IPS-15b (cell line): ENCODE results near the gene FMO2.

Source experiments
- H3K27me3 ChIP-seq: one replicate; pipeline ENCODE4 v1.6.1; 2013; ENCODE audit warnings: low read length; ENCODE audit not compliant: control insufficient read depth, insufficient read depth
- H3K36me3 ChIP-seq: one replicate; pipeline ENCODE4 v1.6.1; 2013; ENCODE audit warnings: low read length; ENCODE audit not compliant: control insufficient read depth, insufficient read depth
- H3K4me1 ChIP-seq: one replicate; pipeline ENCODE4 v1.6.1; 2013; ENCODE audit warnings: mild to moderate bottlenecking, low read length; ENCODE audit not compliant: control insufficient read depth, insufficient read depth
- H3K4me3 ChIP-seq: one replicate; pipeline ENCODE4 v1.5.1; 2013; ENCODE audit warnings: low read depth, low read length
- H3K9ac ChIP-seq: one replicate; pipeline ENCODE4 v1.6.1; 2013; ENCODE audit warnings: low read depth, mild to moderate bottlenecking, low read length
- H3K9me3 ChIP-seq: one replicate; pipeline ENCODE4 v1.6.1; 2013; ENCODE audit warnings: mild to moderate bottlenecking, low read length; ENCODE audit not compliant: control insufficient read depth, insufficient read depth

Gene FMO2, protein sequence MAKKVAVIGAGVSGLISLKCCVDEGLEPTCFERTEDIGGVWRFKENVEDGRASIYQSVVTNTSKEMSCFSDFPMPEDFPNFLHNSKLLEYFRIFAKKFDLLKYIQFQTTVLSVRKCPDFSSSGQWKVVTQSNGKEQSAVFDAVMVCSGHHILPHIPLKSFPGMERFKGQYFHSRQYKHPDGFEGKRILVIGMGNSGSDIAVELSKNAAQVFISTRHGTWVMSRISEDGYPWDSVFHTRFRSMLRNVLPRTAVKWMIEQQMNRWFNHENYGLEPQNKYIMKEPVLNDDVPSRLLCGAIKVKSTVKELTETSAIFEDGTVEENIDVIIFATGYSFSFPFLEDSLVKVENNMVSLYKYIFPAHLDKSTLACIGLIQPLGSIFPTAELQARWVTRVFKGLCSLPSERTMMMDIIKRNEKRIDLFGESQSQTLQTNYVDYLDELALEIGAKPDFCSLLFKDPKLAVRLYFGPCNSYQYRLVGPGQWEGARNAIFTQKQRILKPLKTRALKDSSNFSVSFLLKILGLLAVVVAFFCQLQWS

DNA sequence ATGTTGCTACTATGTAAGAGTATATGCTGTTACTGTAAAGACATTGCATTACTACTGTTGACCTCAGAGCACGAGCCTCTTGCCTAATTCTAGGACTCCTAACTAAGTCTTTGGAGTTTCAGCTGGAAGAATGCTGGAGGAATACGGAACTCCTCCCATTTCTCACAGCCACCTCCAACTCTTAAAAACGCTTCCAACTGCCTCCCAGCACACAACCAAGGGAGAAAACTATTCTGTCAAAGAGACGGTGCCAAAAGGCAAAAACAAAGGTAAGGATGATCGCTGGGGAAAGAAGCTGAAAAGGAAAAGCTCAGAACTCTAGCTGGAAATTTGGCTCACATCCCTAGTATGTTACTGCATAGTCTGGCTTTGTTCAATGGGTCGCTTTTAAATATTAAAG, at the start of gene FMO2:
TSS of gene FMO2 (plus strand) at position 210 of the 400 bp plus-strand sequence. CDS start 414 bp downstream, outside the sequence.
- H3K4me1 ChIP-seq = no peaks in the 10 kb centered on the region
- H3K9ac ChIP-seq = no peak within 1 kb of the TSS
- H3K27me3 ChIP-seq = no peaks in the 10 kb centered on the region
- H3K4me3 ChIP-seq = no peak within 1 kb of the TSS
- H3K36me3 ChIP-seq = no peaks in the 10 kb centered on the region
- no peaks in the 10 kb centered on the region for H3K9me3 ChIP-seq

DNA sequence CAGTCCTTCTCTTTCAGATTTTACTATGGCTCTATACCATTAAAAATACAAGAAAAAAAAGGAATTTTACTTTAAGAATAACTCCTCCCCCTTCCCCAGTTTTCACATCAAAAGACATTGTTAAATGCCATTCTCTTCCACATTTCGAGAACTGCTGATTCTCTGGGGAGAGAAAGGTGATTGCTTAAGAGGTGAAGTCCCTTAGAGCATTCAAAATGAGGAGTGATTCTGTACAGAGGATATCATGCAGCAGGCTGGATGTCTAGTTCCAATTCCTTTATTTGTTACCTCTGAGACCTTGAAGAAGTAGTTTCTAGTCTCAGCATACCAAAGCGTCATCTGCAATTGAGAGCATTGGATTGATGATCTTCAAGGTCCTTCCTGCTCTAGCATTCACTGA, 47.5 kb upstream of the FMO2 start:
- peaks cover 11% of the 10 kb centered on the region for H3K4me1 ChIP-seq
- H3K4me3 ChIP-seq = no peak overlapping the region
- no peaks in the 10 kb centered on the region for H3K27me3 ChIP-seq
- H3K9me3 ChIP-seq = no peaks in the 10 kb centered on the region
- H3K9ac ChIP-seq = no peak overlapping the region
- H3K36me3 ChIP-seq = no peaks in the 10 kb centered on the region

DNA sequence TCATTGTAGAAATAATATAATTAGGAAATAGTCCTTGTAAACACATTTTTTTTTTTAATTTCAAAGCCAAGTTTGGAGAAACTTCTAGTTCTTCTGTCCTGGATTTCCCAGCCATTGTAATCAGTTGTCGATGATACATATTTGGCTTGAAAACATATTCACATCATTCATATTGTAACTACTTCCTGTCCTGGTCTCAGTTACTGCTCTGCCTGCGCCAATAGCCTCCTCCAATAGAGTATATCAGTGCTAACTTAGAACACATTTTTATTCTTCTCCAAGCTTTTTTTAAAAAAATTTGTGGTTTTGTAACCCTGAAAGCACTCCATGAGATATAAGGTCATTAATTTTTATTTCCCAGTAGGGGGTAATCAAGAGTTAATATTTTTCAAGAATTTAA, 46.1 kb upstream of the FMO2 start:
- Histone ChIP-seq H3K36me3 (no peaks in the 10 kb centered on the region), H3K4me3 (no peak overlapping the region), H3K27me3 (no peaks in the 10 kb centered on the region), H3K9ac (no peak overlapping the region), H3K4me1 (peaks cover 12% of the 10 kb centered on the region), H3K9me3 (no peaks in the 10 kb centered on the region)

DNA sequence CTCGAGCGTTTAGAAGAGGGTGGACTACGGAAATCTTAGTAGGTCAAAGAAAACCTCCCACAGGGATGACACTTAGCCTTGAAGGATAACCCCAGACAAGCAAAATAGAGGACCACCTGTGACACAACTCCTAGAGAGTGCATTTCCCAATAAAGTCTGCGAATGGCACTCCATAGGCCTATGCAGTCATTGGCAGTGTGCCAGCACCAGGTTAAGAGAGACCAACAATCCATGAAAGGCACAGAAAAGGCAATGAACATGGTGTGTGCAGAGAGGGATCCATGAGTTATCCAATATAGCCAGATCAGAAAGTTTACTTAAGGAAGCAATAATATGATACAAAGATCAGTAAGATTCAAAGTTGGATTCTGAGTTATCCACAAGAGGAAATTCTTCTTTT, 45.2 kb upstream of the FMO2 start:
- no peak overlapping the region for H3K4me3 ChIP-seq
- no peaks in the 10 kb centered on the region for H3K36me3 ChIP-seq
- H3K9me3 ChIP-seq = no peaks in the 10 kb centered on the region
- peaks cover 12% of the 10 kb centered on the region for H3K4me1 ChIP-seq
- H3K27me3 ChIP-seq = no peaks in the 10 kb centered on the region
- no peak overlapping the region for H3K9ac ChIP-seq

DNA sequence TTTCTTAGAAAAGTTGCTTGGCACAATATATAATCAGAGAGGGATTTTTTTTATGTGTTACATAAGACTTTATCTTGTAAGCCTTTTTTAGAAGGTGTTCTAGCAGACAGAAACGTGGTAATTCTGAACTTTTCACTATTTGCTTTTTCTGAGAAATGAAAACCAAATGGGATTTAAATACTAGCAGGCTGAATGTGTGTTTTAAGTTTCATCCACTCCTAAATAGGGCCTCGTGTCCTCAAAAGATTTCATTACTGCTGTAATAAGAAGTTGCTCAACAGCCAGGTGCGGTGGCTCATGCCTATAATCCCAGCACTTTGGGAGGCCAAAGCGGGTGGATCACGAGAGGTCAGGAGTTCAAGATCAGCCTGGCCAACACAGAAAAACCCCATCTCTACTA, 44.7 kb upstream of the FMO2 start:
- no peaks in the 10 kb centered on the region for H3K9me3 ChIP-seq
- no peaks in the 10 kb centered on the region for H3K36me3 ChIP-seq
- H3K4me1 ChIP-seq = peaks cover 12% of the 10 kb centered on the region
- H3K4me3 ChIP-seq = no peak overlapping the region
- no peaks in the 10 kb centered on the region for H3K27me3 ChIP-seq
- H3K9ac ChIP-seq = no peak overlapping the region

DNA sequence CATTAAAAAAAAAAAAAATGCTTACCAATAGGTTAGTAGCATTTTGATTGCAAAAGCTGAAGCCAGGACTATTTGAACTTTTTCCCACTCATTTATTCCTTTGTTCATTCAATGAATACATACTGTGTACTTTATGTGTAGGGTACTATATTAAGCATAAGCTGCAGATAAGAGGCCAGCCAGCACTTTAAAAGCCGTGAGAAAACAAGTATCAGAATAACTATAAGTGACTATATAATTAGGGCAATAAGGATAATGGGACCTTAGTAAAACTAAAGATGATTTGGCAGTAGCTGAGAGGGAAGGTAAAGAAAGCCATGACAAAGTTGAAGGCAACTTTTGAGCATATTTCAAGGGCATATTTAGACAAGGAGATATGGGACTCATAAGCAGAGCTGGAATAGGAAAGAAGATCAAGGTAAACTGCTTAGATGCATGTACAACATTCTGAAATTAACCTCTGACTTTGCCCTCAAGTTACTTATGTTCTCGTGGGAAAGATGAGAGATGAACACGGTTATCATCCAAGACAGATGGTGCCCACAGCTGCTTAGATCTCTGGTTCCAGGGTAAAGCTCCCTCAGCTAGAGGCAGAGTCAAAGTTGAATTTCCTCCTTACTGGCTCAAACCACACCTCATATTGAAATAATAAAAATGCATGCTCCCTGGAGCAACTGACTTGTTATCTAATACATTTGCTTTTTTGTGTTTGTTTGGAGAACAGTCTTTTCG, 44.0 kb upstream of the FMO2 start:
- no peak overlapping the region for H3K4me3 ChIP-seq
- H3K27me3 ChIP-seq = no peaks in the 10 kb centered on the region
- H3K36me3 ChIP-seq = no peaks in the 10 kb centered on the region
- no peaks in the 10 kb centered on the region for H3K9me3 ChIP-seq
- H3K9ac ChIP-seq = no peak overlapping the region
- H3K4me1 ChIP-seq = peaks cover 12% of the 10 kb centered on the region

DNA sequence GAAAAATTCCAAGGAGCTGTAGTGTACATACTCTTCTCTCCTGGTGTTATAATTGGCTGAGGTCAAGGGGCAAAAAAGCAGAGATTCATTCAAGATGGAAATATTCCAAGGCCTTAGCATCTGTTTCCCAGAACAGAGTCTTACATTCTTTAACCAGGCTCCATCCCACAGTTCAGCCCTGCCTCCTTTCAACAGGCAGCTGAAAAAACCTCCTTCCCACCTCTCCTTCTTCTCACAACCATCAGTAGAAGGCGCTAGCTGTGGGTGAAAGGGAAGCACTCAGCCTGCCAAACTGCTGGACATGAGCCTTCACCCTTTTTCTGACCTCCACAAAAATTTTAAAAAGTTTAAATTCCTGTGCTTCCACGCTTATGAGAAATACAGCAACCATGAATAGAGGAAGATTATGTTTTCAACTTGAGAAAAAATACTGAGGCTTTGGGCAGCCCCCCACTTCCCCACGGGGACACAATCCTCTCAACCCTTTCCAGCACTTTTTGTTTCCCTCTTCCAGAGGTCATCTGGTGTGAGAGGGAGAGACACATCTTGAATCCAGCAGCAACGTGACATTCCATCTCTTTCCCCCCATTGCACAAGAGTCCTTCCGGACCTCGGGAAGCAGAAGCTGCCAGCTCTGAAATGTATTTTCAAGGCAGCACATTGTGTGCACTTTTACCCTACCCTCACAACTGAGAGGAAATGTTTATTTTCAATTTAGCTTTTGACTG, 43.2 kb upstream of the FMO2 start:
- H3K4me1 ChIP-seq = peaks cover 12% of the 10 kb centered on the region
- H3K9me3 ChIP-seq = no peaks in the 10 kb centered on the region
- no peaks in the 10 kb centered on the region for H3K27me3 ChIP-seq
- no peak overlapping the region for H3K4me3 ChIP-seq
- H3K36me3 ChIP-seq = no peaks in the 10 kb centered on the region
- H3K9ac ChIP-seq = no peak overlapping the region

DNA sequence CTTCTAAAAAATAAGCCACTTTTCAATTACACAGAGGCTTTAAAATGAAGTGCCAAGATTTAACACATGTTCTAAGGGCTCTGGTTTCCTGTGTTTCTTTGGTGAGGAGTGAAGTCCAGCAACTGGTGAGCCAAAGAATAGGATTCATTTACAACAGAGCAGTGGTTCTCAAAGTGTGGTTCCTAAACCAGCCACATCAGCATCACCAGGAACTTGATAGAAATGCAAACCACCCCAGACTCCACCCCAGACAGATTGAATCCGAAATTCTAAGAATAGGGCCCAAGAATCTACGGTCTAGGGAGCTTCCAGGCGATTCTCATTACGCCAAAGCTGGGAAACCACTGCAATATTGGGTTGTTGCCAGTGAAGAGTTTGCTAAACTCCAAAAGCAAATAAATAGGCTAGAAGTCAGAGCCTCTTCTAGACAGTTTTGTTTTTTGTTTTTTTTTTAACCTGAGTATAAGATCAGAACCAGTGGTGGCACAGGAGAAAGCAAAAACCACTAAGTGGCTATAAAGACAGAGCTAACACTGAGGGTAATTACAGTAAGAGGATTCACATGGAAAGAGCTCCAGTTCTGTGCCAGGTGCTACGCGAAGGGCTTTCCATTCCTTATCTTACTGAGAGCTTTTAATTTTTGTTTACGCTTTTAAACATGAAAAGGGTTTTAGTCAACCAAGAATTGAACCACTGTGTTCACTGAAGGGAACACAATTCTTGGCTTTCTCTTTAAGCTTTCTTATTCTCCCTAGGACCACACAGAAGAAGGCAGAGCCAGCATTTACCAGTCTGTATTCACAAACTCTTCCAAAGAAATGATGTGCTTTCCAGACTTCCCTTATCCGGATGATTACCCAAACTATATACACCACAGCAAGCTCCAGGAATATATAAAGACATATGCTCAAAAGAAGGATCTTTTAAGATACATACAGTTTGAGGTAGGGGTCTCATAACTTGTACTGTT, 42.4 kb upstream of the FMO2 start:
- no peak overlapping the region for H3K9ac ChIP-seq
- H3K9me3 ChIP-seq = no peaks in the 10 kb centered on the region
- no peak overlapping the region for H3K4me3 ChIP-seq
- H3K4me1 ChIP-seq = peaks cover 10% of the 10 kb centered on the region
- no peaks in the 10 kb centered on the region for H3K27me3 ChIP-seq
- no peaks in the 10 kb centered on the region for H3K36me3 ChIP-seq

DNA sequence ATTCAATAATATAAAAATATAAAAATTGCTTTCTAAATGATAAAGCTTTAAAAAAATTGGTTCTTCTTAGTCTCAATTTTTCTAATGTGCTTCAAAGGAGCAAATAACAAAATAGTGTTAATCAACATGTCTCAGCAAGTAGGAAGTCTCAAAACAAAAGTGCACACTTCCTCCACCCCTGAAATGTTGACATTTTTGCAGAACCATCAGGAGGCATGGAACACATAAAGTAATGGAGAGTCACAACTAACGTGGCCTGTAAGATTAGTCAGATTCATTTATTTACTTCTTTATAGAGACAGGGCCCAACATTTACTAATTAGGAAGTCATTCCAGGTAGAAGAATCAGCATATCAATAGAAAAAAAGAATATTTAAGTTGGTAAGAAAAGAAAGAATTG, 34.9 kb upstream of the FMO2 start:
- no peaks in the 10 kb centered on the region for H3K9me3 ChIP-seq
- H3K36me3 ChIP-seq = no peaks in the 10 kb centered on the region
- no peaks in the 10 kb centered on the region for H3K27me3 ChIP-seq
- H3K4me1 ChIP-seq = no peaks in the 10 kb centered on the region
- no peak overlapping the region for H3K9ac ChIP-seq
- no peak overlapping the region for H3K4me3 ChIP-seq

DNA sequence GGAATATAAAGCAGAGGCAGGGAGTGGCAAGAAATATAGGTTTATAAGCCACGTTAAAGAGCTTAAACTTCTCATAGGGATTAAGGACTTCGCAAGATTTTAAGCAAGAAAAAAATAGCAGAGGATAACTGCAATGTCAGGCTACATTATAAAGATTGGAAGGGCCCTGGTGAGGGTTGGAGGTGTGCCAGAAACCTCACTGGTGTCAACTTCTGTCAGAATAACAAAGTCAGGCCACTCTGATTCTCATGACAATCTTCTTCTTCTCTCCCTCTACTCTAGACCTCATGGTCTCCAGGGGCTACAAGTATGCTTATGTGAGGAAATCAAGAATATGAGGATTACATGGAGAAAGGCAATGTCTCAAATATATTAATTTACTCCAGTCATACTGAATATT, 32.6 kb upstream of the FMO2 start:
- no peak overlapping the region for H3K4me3 ChIP-seq
- no peaks in the 10 kb centered on the region for H3K36me3 ChIP-seq
- no peak overlapping the region for H3K9ac ChIP-seq
- H3K9me3 ChIP-seq = no peaks in the 10 kb centered on the region
- no peaks in the 10 kb centered on the region for H3K4me1 ChIP-seq
- no peaks in the 10 kb centered on the region for H3K27me3 ChIP-seq

DNA sequence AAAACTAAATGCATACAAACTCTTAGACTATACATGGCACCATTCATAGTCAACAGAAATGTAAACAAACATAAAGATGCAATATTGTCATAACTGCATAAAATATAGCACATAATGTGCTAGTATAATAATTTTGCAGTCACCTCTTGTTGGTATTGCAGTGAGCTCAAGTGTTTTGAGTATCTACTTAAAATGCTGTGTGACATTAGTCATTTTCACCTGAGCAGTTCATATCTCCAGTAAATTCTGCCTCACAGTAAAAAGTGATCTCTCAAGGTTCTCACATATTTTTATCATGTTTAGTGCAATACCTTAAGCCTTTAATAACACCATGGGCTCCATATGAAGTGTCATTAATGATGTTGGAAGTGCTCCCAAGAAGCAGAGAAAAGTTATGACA, 29.6 kb upstream of the FMO2 start:
- no peaks in the 10 kb centered on the region for H3K36me3 ChIP-seq
- H3K27me3 ChIP-seq = no peaks in the 10 kb centered on the region
- H3K9ac ChIP-seq = no peak overlapping the region
- H3K4me1 ChIP-seq = no peaks in the 10 kb centered on the region
- H3K9me3 ChIP-seq = no peaks in the 10 kb centered on the region
- no peak overlapping the region for H3K4me3 ChIP-seq
